GM23338 (cell line): Measurements from ENCODE around the gene TPH2. TPM values are rescaled to one million over a fixed set of nuclear protein-coding genes. Genes with fewer than 3 reads are reported as not detected.

Experiments used
- ATAC-seq: fragments of 200-7000 bp; cut with Tn5 transposase; 3 replicates; pipeline ENCODE4 v1.9.1; 2020
- DNase-seq: peaks from one replicate; pipeline ENCODE4 v3.0.0-alpha.2; 2015; ENCODE audit warnings: low spot score
- H2AFZ ChIP-seq: fragments of 200-600 bp; sonication (generic); 2 replicates; pipeline ENCODE4 v1.8.0; 2016; ENCODE audit warnings: antibody characterized with exemption, mild to moderate bottlenecking, moderate library complexity
- H3F3A ChIP-seq: fragments of 200-600 bp; sonication (generic); replicated peaks from 2 replicates; pipeline ENCODE4 v1.8.0; 2017; ENCODE audit warnings: antibody characterized with exemption, mixed run types, low read depth
- H3K27ac ChIP-seq: fragments of 200-600 bp; sonication (generic); 2 replicates; pipeline ENCODE4 v1.6.1; 2016; ENCODE audit warnings: low read depth
- H3K27me3 ChIP-seq: fragments of 200-600 bp; sonication (generic); 2 replicates; pipeline ENCODE4 v1.8.0; 2016; ENCODE audit warnings: mild to moderate bottlenecking, mixed run types, moderate library complexity; ENCODE audit not compliant: insufficient read depth
- H3K36me3 ChIP-seq: fragments of 200-600 bp; sonication (generic); 2 replicates; pipeline ENCODE4 v1.8.0; 2016; ENCODE audit warnings: mild to moderate bottlenecking; ENCODE audit not compliant: insufficient read depth
- H3K4me1 ChIP-seq: fragments of 200-600 bp; sonication (generic); 2 replicates; pipeline ENCODE4 v1.8.0; 2016; ENCODE audit warnings: mild to moderate bottlenecking, moderate library complexity; ENCODE audit not compliant: insufficient read depth
- H3K4me2 ChIP-seq: fragments of 200-600 bp; sonication (generic); 2 replicates; pipeline ENCODE4 v1.7.1; 2017; ENCODE audit warnings: mixed run types
- H3K4me3 ChIP-seq: fragments of 200-600 bp; sonication (generic); 2 replicates; pipeline ENCODE4 v1.6.1; 2016; ENCODE audit warnings: mixed run types
- H3K79me2 ChIP-seq: fragments of 200-600 bp; sonication (generic); replicated peaks from 2 replicates; pipeline ENCODE4 v1.8.0; 2017; ENCODE audit warnings: mild to moderate bottlenecking; ENCODE audit not compliant: insufficient read depth
- H3K9me2 ChIP-seq: fragments of 200-600 bp; sonication (generic); 2 replicates; pipeline ENCODE4 v1.8.0; 2017; ENCODE audit not compliant: insufficient read depth
- H4K20me1 ChIP-seq: fragments of 200-600 bp; sonication (generic); replicated peaks from 2 replicates; pipeline ENCODE4 v1.8.0; 2017; ENCODE audit warnings: mild to moderate bottlenecking; ENCODE audit not compliant: insufficient read depth
- H3K27ac Mint-ChIP-seq: 2 replicates; pipeline ENCODE4 v1.8.0; 2020; ENCODE audit warnings: inconsistent platforms, mild to moderate bottlenecking, moderate library complexity, mixed read lengths
- H3K27me3 Mint-ChIP-seq: 3 replicates; pipeline ENCODE4 v1.8.0; 2022; ENCODE audit warnings: low read depth, mild to moderate bottlenecking, moderate library complexity, mixed read lengths, inconsistent platforms; ENCODE audit not compliant: insufficient read depth, poor library complexity
- H3K36me3 Mint-ChIP-seq: 3 replicates; pipeline ENCODE4 v1.8.0; 2021; ENCODE audit warnings: low read depth, mild to moderate bottlenecking, inconsistent platforms, moderate library complexity, mixed read lengths
- H3K4me1 Mint-ChIP-seq: 3 replicates; pipeline ENCODE4 v1.8.0; 2020; ENCODE audit warnings: mild to moderate bottlenecking, inconsistent platforms, mixed read lengths
- H3K4me3 Mint-ChIP-seq: 3 replicates; pipeline ENCODE4 v1.8.0; 2021; ENCODE audit warnings: moderate library complexity, mild to moderate bottlenecking, inconsistent platforms, mixed read lengths
- H3K9me3 Mint-ChIP-seq: 3 replicates; pipeline ENCODE4 v1.8.0; 2020; ENCODE audit warnings: moderate library complexity, mild to moderate bottlenecking, inconsistent platforms, mixed read lengths
- CREB1 ChIP-seq: fragments of 250-450 bp; sonication (Bioruptor Pico); IDR thresholded peaks from 2 replicates; pipeline ENCODE4 v1.5.0; 2020; ENCODE audit warnings: low read depth, mild to moderate bottlenecking, moderate library complexity
- EZH2 ChIP-seq: fragments of 200-600 bp; sonication (generic); IDR thresholded peaks from one replicate; pipeline ENCODE4 v1.8.0; 2017; ENCODE audit warnings: antibody characterized with exemption, mild to moderate bottlenecking, low read depth; ENCODE audit not compliant: unreplicated experiment
- EZH2phosphoT487 ChIP-seq: fragments of 200-600 bp; sonication (generic); IDR thresholded peaks from one replicate; pipeline ENCODE4 v1.8.1; 2018; ENCODE audit warnings: antibody characterized with exemption; ENCODE audit not compliant: unreplicated experiment
- JUNB ChIP-seq: IDR thresholded peaks from one replicate; pipeline ENCODE4 v1.6.1; 2016; ENCODE audit warnings: antibody characterized with exemption; ENCODE audit not compliant: unreplicated experiment
- NANOG ChIP-seq: IDR thresholded peaks from 2 replicates; pipeline ENCODE4 v1.6.1; 2016; ENCODE audit warnings: antibody characterized with exemption, borderline replicate concordance
- POLR2AphosphoS5 ChIP-seq: IDR thresholded peaks from 2 replicates; pipeline ENCODE4 v1.6.1; 2016; ENCODE audit warnings: antibody characterized with exemption, low read depth
- STAT1 ChIP-seq: IDR thresholded peaks from one replicate; pipeline ENCODE4 v1.6.1; 2016; ENCODE audit warnings: antibody characterized with exemption; ENCODE audit not compliant: unreplicated experiment
- ZNF114 ChIP-seq: fragments of 250-450 bp; sonication (Bioruptor Pico); IDR thresholded peaks from 2 replicates; pipeline ENCODE4 v1.5.0; 2020; ENCODE audit warnings: mild to moderate bottlenecking, moderate library complexity
- ZNF331 ChIP-seq: fragments of 250-450 bp; sonication (Bioruptor Pico); IDR thresholded peaks from 2 replicates; pipeline ENCODE4 v1.5.0; 2020; ENCODE audit warnings: low read depth, mild to moderate bottlenecking, moderate library complexity
- polyA plus RNA-seq: library from polyadenylated mRNA; unstranded; fragments of >200 nt; fragmentation: Nextera tagmentation; extraction: Ambion mirVana; gene quantifications from 2 replicates; pipeline ENCODE4 v1.2.1, GENCODE V29; 2016
- total RNA-seq: library from RNA; depleted of rRNA; stranded (reverse); fragments of >200 nt; shearing (Covaris generic); gene quantifications from 2 replicates; pipeline ENCODE4 v1.2.3, GENCODE V29; 2014
- TF ChIP-seq, protein P1 (sequence below): fragments of 250-450 bp; sonication (Bioruptor Pico); IDR thresholded peaks from 2 replicates; pipeline ENCODE4 v1.5.0; 2020; ENCODE audit warnings: mild to moderate bottlenecking, moderate library complexity
- TF ChIP-seq, protein P2 (sequence below): IDR thresholded peaks from 2 replicates; pipeline ENCODE4 v1.6.1; 2016; ENCODE audit warnings: antibody characterized with exemption
- TF ChIP-seq, protein P3 (sequence below): IDR thresholded peaks from one replicate; pipeline ENCODE4 v1.6.1; 2018; ENCODE audit warnings: antibody characterized with exemption; ENCODE audit not compliant: unreplicated experiment
- TF ChIP-seq, protein P4 (sequence below), 2 experiments: fragments of 200-600 bp in 1 of 2; sonication (generic) in 1 of 2; conservative IDR thresholded peaks; 2 replicates each; pipeline versions ENCODE4 v1.5.1 to v1.6.1; 2016 to 2017; ENCODE audit warnings: antibody characterized with exemption in 2 of 2, low read depth in 2 of 2, mild to moderate bottlenecking in 2 of 2, moderate library complexity in 1 of 2

TPH2 gene
- total and polyA plus RNA-seq, 2 experiments from 2014 or later, result 0.94 to 1.4 TPM

DNA sequence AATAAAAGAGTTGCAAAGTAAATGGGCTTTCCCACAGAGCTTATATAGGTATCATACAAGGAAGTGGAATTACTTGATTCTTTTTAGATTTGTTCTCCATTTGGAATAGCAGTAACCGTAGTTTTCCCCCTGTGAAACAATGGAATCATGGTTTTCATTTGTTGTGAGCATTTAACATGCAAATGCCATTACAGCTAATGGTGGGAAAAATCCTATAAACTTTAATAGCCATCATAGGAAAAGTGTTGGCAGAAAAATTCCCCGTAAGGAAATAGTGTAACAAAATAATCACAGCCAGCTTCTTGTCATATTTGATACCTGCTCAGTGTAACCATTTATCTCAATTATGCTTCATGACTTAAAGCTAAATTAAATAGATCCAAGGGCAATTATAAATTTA lies 95.3 kb downstream of the TPH2 start:
- peaks cover 16% of the 10 kb centered on the region for H3K4me1 ChIP-seq
- H3K4me3 Mint-ChIP-seq, result no peak overlapping the region
- no peaks in the 10 kb centered on the region for H3K79me2 ChIP-seq
- TF ChIP-seq, protein P1, sequence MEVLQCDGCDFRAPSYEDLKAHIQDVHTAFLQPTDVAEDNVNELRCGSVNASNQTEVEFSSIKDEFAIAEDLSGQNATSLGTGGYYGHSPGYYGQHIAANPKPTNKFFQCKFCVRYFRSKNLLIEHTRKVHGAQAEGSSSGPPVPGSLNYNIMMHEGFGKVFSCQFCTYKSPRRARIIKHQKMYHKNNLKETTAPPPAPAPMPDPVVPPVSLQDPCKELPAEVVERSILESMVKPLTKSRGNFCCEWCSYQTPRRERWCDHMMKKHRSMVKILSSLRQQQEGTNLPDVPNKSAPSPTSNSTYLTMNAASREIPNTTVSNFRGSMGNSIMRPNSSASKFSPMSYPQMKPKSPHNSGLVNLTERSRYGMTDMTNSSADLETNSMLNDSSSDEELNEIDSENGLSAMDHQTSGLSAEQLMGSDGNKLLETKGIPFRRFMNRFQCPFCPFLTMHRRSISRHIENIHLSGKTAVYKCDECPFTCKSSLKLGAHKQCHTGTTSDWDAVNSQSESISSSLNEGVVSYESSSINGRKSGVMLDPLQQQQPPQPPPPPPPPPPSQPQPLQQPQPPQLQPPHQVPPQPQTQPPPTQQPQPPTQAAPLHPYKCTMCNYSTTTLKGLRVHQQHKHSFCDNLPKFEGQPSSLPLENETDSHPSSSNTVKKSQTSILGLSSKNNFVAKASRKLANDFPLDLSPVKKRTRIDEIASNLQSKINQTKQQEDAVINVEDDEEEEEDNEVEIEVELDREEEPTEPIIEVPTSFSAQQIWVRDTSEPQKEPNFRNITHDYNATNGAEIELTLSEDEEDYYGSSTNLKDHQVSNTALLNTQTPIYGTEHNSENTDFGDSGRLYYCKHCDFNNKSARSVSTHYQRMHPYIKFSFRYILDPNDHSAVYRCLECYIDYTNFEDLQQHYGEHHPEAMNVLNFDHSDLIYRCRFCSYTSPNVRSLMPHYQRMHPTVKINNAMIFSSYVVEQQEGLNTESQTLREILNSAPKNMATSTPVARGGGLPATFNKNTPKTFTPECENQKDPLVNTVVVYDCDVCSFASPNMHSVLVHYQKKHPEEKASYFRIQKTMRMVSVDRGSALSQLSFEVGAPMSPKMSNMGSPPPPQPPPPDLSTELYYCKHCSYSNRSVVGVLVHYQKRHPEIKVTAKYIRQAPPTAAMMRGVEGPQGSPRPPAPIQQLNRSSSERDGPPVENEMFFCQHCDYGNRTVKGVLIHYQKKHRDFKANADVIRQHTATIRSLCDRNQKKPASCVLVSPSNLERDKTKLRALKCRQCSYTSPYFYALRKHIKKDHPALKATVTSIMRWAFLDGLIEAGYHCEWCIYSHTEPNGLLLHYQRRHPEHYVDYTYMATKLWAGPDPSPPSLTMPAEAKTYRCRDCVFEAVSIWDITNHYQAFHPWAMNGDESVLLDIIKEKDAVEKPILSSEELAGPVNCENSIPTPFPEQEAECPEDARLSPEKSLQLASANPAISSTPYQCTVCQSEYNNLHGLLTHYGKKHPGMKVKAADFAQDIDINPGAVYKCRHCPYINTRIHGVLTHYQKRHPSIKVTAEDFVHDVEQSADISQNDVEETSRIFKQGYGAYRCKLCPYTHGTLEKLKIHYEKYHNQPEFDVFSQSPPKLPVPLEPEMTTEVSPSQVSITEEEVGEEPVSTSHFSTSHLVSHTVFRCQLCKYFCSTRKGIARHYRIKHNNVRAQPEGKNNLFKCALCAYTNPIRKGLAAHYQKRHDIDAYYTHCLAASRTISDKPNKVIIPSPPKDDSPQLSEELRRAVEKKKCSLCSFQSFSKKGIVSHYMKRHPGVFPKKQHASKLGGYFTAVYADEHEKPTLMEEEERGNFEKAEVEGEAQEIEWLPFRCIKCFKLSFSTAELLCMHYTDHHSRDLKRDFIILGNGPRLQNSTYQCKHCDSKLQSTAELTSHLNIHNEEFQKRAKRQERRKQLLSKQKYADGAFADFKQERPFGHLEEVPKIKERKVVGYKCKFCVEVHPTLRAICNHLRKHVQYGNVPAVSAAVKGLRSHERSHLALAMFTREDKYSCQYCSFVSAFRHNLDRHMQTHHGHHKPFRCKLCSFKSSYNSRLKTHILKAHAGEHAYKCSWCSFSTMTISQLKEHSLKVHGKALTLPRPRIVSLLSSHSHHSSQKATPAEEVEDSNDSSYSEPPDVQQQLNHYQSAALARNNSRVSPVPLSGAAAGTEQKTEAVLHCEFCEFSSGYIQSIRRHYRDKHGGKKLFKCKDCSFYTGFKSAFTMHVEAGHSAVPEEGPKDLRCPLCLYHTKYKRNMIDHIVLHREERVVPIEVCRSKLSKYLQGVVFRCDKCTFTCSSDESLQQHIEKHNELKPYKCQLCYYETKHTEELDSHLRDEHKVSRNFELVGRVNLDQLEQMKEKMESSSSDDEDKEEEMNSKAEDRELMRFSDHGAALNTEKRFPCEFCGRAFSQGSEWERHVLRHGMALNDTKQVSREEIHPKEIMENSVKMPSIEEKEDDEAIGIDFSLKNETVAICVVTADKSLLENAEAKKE, result no peak
- TF ChIP-seq CREB1 (CRISPR knock-in tag) (no peak), JUNB (no peak), STAT1 (no peak), EZH2phosphoT487 (no peak), NANOG (no peak), ZNF331 (CRISPR knock-in tag) (no peak), ZNF114 (CRISPR knock-in tag) (no peak), POLR2AphosphoS5 (no peak), EZH2 (no peak)
- TF ChIP-seq, protein P2, sequence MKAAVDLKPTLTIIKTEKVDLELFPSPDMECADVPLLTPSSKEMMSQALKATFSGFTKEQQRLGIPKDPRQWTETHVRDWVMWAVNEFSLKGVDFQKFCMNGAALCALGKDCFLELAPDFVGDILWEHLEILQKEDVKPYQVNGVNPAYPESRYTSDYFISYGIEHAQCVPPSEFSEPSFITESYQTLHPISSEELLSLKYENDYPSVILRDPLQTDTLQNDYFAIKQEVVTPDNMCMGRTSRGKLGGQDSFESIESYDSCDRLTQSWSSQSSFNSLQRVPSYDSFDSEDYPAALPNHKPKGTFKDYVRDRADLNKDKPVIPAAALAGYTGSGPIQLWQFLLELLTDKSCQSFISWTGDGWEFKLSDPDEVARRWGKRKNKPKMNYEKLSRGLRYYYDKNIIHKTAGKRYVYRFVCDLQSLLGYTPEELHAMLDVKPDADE, result no peak
- TF ChIP-seq, protein P3, sequence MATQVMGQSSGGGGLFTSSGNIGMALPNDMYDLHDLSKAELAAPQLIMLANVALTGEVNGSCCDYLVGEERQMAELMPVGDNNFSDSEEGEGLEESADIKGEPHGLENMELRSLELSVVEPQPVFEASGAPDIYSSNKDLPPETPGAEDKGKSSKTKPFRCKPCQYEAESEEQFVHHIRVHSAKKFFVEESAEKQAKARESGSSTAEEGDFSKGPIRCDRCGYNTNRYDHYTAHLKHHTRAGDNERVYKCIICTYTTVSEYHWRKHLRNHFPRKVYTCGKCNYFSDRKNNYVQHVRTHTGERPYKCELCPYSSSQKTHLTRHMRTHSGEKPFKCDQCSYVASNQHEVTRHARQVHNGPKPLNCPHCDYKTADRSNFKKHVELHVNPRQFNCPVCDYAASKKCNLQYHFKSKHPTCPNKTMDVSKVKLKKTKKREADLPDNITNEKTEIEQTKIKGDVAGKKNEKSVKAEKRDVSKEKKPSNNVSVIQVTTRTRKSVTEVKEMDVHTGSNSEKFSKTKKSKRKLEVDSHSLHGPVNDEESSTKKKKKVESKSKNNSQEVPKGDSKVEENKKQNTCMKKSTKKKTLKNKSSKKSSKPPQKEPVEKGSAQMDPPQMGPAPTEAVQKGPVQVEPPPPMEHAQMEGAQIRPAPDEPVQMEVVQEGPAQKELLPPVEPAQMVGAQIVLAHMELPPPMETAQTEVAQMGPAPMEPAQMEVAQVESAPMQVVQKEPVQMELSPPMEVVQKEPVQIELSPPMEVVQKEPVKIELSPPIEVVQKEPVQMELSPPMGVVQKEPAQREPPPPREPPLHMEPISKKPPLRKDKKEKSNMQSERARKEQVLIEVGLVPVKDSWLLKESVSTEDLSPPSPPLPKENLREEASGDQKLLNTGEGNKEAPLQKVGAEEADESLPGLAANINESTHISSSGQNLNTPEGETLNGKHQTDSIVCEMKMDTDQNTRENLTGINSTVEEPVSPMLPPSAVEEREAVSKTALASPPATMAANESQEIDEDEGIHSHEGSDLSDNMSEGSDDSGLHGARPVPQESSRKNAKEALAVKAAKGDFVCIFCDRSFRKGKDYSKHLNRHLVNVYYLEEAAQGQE, result no peak
- TF ChIP-seq, protein P4, sequence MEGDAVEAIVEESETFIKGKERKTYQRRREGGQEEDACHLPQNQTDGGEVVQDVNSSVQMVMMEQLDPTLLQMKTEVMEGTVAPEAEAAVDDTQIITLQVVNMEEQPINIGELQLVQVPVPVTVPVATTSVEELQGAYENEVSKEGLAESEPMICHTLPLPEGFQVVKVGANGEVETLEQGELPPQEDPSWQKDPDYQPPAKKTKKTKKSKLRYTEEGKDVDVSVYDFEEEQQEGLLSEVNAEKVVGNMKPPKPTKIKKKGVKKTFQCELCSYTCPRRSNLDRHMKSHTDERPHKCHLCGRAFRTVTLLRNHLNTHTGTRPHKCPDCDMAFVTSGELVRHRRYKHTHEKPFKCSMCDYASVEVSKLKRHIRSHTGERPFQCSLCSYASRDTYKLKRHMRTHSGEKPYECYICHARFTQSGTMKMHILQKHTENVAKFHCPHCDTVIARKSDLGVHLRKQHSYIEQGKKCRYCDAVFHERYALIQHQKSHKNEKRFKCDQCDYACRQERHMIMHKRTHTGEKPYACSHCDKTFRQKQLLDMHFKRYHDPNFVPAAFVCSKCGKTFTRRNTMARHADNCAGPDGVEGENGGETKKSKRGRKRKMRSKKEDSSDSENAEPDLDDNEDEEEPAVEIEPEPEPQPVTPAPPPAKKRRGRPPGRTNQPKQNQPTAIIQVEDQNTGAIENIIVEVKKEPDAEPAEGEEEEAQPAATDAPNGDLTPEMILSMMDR (conservative IDR thresholded peaks at IDR 0.05; ENCODE audit: low read depth in 2 of 2), result no peak
- no peaks in the 10 kb centered on the region; the same call in 2 of the 3 replicates for H3K9me3 Mint-ChIP-seq
- H3K36me3 ChIP-seq, result no peaks in the 10 kb centered on the region
- no peak overlapping the region for H3K4me2 ChIP-seq
- no peak overlapping the region for H2AFZ ChIP-seq
- H3K27ac Mint-ChIP-seq, result no peak overlapping the region
- DNase-seq, result no peak
- ATAC-seq, result no peak
- no peak overlapping the region for H3K4me3 ChIP-seq
- H3F3A ChIP-seq, result no peaks in the 10 kb centered on the region
- no peaks in the 10 kb centered on the region for H3K27me3 Mint-ChIP-seq
- no peaks in the 10 kb centered on the region; the same call in none of the 2 replicates for H3K9me2 ChIP-seq
- no peaks in the 10 kb centered on the region for H4K20me1 ChIP-seq
- H3K4me1 Mint-ChIP-seq, result peaks cover 32% of the 10 kb centered on the region
- no peaks in the 10 kb centered on the region for H3K36me3 Mint-ChIP-seq
- no peaks in the 10 kb centered on the region for H3K27me3 ChIP-seq
- H3K27ac ChIP-seq, result no peak overlapping the region
